GM04504 (cell line): ENCODE measurements around the gene DNAH14.
"Not testable (repeated sequence)": the region's sequence is repeated elsewhere in the genome, so short reads cannot be mapped to it uniquely, and the experiment has no call there.

ENCODE experiments used
- DNase-seq: peaks from one replicate; pipeline ENCODE4 v3.0.0-alpha.2; 2012; ENCODE audit warnings: low read depth

DNAH14 gene

GRCh38 chr1:224921354-224921753 is 8.1 kb upstream of the DNAH14 start:
- DNase-seq, result no peak

DNA sequence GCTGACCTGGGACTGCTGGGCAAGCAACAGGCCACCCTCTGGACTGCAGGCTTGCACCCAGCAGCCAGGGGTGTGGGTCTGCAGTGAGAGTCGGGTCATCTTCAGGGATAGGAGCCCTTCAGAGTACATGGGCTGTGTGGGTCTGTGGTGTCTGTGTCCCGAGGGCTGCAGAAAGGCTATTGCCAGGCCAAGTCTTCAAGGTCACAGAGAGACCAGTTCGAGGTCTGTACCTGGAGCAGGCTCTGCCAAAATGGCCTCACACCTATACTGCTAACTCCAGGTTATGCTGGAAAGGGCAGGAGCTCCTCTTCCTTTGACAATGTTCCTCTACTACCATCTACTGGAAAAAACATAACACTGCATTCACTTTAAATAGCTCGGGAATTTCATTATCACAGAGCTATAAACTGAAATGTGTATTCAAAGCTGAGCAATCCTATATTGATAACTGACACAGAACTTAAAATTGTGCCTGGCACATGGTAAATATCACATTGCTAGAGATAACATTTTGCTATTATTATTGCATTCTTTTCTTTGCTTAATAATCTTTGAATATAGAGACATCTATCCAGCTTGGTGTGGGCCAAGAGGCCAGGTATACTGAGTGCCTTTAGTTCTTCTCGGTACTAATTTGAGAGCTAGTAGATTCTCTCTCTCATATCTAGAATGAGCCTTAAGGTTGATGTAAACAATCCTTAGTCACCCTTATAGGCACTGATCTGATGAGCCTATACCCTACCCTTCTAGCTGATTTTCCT is 6.9 kb upstream of the DNAH14 start:
- DNase-seq, result peak; percentile 3

GRCh38 chr1:224923726-224924125 is 5.7 kb upstream of the DNAH14 start:
- DNase-seq, result no peak

DNA sequence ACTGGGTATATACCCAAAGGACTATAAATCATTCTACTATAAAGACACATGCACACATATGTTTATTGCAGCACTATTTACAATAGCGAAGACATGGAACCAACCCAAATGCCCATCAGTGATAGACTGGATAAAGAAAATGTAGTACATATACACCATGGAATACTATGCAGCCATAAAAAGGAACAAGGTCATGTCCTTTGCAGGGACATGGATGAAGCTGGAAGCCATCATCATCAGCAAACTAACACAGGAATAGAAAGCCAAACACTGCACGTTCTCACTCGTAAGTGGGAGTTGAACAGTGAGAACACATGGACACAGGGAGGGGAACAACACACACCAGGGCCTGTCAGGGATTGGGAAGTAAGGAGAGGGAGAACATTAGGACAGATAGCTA is 1.8 kb upstream of the DNAH14 start:
- not testable (repeated sequence) for DNase-seq

GRCh38 chr1:224928906-224929305 is 569 bp upstream of the DNAH14 start:
- no peak for DNase-seq

DNA sequence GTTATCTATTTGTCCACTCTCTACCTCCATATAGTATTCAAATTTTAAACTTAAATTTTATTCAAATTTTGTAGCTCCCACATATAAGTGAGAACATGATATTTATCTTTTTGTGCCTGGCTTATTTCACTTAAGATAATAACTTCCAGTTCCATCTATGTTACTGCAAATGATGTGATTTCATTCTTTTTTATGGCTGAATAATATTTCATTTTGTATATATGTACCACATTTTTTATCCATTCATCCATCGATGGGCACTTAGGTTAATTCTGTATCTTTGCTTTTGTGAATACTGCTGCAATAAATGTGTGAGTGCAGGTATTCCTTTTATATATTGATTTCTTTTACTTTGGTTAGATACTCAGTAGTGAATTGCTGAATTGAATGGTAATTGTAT is 2.1 kb downstream of the DNAH14 start:
- DNase-seq, result no peak

DNA sequence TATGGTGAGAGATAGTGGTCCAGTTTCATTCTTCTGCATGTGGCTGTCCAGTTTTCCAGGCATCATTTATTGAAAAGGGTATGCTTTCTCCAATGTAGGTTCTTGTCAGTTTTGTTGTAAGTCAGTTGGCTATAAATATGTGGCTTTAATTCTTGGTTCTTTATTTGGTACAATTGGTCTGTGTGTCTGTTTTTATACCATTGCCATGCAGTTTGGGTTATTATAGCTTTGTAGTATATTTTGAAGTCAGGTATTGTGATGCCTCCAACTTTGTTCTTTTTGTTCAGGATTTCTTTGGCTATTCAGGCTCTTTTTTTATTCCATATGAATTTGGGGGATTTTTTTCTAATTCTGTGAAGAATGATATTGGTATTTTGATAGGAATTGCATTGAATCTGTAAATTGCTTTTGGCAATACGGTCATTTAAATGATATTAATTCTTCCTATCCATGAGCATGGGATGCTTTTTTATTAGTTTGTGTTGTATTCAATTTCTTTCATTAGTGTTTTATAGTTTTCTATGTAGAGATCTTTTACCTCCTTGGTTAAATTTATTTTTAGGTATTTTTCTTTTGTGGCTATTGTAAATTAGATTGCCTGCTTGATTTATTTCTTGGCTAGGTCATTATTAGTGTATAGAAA is 3.3 kb downstream of the DNAH14 start:
- DNase-seq, result no peak

DNA sequence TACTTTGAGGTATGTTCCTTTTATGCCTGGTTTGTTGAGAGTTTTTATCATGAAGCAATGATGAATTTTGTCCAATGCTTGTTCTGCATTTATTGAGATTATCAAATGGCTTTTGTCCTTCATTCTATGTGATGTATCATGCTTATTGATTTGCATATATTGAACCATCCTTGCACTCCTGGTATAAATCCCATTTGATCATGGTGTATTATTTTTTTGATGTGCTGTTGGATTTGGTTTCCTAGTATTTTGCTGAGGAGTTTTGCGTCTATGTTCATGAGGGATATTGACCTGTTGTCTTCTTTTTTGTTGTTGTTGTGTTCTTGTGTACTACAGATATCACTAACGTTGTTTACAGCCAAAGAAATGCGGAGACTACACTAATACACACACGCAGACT is 4.1 kb downstream of the DNAH14 start:
- DNase-seq, result no peak

DNA sequence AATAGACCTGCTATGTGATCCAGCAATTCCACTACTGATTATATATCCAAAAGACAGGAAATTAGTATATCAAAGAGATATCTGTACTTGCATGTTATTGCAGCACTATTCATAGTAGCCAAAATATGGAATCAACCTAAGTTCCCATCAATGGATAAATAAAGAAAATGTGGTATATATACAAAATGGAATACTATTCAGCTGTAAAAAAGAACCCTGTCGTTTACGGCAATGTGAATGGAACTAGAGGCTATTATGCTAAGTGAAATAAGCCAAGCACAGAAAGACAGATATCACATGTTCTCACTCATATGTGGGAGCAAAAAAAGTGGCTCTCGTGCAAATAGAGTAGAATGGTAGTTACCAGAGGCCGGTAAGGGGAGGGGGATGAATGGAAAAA is 9.2 kb downstream of the DNAH14 start:
- DNase-seq, result no peak

GRCh38 chr1:224939844-224940425 is 10.5 kb downstream of the DNAH14 start:
- DNase-seq, result no peak

- DNase-seq, result not testable (repeated sequence)
These were observed 11.3 kb downstream of the DNAH14 start for GRCh38 chr1:224940735-224941134.

DNA sequence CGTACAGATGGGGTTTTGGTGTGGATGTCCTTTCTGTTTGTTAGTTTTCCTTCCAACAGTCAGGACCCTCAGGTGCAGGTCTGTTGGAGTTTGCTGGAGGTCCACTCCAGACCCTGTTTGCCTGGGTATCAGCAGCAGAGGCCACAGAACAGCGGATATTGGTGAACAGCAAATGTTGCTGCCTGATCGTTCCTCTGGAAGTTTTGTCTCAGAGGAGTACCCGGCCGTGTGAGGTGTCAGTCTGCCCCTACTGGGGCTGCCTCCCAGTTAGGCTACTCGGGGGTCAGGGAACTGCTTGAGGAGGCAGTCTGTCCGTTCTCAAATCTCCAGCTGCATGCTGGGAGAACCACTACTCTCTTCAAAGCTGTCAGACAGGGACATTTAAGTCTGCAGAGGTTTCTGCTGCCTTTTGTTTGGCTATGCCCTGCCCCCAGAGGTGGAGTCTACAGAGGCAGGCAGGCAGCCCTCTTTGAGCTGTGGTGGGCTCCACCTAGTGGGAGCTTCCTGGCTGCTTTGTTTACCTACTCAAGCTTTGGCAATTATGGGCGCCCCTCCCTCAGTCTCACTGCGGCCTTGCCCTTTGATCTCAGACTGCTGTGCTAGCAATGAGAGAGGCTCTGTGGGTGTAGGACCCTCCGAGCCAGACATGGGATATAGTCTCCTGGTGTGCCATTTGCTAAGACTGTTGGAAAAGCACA is 16.3 kb downstream of the DNAH14 start:
- DNase-seq, result not testable (repeated sequence)

GRCh38 chr1:224946349-224946691 is 16.8 kb downstream of the DNAH14 start:
- DNase-seq, result not testable (repeated sequence)

DNA sequence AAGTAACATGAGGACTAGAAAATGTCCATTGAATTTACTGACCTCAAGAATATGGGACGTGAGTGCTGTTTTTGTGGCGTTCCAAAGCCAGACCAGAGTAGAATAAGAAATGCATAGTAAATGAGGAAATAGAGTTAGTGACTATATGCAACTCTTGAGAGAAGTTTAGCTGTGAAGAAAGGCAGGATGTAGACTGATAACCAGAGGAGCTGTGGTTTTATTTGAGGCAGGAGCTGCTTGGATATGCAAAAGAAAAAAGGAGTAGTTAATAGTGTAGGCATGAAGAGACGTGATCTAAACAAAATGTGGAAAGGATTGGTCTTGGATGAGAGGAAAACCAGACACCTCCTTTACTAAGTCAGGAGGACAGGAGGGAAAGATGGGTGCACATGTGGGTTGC is 28.2 kb downstream of the DNAH14 start:
- no peak for DNase-seq

- DNase-seq, result no peak
These were observed 29.0 kb downstream of the DNAH14 start for GRCh38 chr1:224958490-224958889.

- no peak for DNase-seq
These were observed 29.6 kb downstream of the DNAH14 start for GRCh38 chr1:224959115-224959514.

- no peak for DNase-seq
These were observed 30.2 kb downstream of the DNAH14 start for GRCh38 chr1:224959656-224960055.

DNA sequence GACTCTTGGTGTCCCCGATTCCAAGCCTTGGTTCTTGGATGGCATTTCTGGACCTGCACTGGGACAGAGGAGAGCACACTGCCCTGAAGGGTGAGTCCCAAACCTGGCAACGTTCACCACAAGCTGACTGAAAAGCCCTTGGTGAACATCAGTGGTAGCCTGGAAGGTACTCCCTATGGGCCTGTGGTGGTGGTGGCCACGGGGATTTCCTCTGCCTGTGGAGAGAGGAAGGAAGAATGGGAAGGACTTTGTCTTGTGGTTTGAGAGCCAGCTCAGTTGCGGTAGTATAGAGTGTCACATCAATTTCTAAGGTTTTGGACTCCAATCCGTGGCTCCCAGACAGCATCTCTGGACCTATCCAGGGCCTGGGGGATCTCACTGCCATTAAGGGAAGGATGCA is 50.7 kb downstream of the DNAH14 start:
- no peak for DNase-seq

- DNase-seq, result not testable (repeated sequence)
These were observed 52.5 kb downstream of the DNAH14 start for GRCh38 chr1:224981922-224982354.

DNA sequence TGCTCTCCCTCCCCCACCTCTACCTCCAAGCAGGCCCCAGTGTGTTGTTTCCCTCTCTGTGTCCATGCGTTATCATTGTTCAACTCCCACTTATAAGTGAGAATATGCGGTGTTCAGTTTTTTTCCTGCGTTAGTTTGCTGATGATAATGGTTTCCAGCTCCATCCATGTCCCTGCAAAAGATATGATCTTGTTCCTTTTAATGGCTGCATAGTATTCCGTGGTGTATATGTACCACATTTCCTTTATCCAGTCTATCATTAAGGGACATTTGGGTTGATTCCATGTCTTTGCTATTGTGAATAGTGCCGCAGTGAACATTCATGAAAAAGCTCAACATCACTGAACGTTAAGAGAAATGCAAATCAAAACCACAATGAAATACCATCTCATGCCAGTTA is 58.6 kb downstream of the DNAH14 start:
- DNase-seq, result no peak

DNA sequence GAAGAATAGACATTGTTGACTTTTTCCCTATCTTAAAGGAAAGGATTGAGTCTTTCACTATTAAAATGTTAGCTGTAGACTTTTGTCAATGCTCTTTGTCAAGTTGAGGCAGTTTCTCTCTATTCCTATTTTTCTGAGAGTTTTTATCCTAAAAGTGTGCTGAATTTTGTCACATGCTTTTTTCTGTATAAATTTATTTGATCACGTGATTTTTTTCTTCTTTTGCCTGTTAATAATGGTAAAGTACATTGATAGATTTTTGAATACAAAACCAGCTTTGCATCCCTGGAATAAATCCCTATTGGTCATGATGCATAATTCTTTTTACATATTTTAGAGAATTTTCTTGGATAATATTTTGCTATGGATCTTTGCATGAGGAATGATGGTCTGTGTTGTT is 60.1 kb downstream of the DNAH14 start:
- no peak for DNase-seq

GRCh38 chr1:224991550-224991949 is 62.1 kb downstream of the DNAH14 start:
- DNase-seq, result not testable (repeated sequence)

GRCh38 chr1:224995602-224996001 is 66.1 kb downstream of the DNAH14 start:
- DNase-seq, result no peak
